Mesangial cell (primary cell): Measurements from ENCODE around the gene CIT. TPM values are rescaled to one million over a fixed set of nuclear protein-coding genes. Genes with fewer than 3 reads are reported as not detected.

Source experiments
- total RNA-seq: library from RNA; depleted of rRNA; stranded (reverse); fragments of >200 nt; gene quantifications from 2 replicates; pipeline ENCODE4 v1.2.3, GENCODE V29; 2015

Gene CIT, protein sequence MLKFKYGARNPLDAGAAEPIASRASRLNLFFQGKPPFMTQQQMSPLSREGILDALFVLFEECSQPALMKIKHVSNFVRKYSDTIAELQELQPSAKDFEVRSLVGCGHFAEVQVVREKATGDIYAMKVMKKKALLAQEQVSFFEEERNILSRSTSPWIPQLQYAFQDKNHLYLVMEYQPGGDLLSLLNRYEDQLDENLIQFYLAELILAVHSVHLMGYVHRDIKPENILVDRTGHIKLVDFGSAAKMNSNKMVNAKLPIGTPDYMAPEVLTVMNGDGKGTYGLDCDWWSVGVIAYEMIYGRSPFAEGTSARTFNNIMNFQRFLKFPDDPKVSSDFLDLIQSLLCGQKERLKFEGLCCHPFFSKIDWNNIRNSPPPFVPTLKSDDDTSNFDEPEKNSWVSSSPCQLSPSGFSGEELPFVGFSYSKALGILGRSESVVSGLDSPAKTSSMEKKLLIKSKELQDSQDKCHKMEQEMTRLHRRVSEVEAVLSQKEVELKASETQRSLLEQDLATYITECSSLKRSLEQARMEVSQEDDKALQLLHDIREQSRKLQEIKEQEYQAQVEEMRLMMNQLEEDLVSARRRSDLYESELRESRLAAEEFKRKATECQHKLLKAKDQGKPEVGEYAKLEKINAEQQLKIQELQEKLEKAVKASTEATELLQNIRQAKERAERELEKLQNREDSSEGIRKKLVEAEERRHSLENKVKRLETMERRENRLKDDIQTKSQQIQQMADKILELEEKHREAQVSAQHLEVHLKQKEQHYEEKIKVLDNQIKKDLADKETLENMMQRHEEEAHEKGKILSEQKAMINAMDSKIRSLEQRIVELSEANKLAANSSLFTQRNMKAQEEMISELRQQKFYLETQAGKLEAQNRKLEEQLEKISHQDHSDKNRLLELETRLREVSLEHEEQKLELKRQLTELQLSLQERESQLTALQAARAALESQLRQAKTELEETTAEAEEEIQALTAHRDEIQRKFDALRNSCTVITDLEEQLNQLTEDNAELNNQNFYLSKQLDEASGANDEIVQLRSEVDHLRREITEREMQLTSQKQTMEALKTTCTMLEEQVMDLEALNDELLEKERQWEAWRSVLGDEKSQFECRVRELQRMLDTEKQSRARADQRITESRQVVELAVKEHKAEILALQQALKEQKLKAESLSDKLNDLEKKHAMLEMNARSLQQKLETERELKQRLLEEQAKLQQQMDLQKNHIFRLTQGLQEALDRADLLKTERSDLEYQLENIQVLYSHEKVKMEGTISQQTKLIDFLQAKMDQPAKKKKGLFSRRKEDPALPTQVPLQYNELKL (N-terminal part only)
- 5.1 and 44.6 TPM in 2 replicates for total RNA-seq

DNA sequence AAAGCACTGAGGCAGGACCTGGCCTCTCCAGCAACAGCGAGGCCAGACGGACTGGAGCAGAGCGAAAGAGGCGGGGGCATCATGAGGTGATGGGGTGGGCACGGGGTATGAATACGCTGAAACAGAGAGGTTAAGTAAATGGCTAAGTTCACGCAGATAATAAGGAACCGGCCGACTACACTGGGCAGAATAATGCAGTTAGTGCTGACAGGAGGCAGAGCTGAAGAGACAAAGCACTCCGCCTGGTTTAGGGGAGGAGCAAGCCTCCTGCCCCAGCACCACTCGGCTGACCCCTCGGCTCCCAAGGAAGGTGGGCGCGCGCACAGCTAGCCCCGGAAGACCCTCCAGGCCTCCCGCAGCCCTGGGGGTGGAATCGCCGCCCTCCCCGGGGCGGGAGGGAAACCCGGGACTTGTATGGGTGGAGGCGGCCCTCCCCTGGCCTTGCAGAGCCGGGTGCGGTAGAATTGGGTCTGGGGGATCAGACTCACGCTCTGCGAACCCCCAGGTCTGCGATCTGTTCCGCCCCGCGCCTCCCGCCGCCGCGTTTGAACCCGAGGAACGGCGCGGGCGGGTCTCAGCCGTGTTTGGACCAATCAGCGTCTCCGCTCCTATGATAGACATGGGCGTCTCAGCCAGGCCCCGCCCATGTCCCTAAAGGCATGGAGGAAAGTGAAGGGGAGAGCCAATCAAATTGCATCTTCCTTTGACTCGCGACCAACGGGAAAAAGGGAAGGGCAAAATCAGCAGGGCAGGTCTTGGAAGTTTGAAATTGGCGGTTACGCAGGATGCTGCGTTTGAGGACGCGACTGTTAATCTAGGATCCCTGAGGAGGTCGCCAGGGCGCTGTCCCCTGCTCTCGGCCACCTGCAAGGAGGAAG is at the start of gene CIT:
TSS of gene CIT (minus strand) at position 560 of the 878 bp plus-strand sequence. CDS start 1,152 bp downstream, outside the sequence.

DNA sequence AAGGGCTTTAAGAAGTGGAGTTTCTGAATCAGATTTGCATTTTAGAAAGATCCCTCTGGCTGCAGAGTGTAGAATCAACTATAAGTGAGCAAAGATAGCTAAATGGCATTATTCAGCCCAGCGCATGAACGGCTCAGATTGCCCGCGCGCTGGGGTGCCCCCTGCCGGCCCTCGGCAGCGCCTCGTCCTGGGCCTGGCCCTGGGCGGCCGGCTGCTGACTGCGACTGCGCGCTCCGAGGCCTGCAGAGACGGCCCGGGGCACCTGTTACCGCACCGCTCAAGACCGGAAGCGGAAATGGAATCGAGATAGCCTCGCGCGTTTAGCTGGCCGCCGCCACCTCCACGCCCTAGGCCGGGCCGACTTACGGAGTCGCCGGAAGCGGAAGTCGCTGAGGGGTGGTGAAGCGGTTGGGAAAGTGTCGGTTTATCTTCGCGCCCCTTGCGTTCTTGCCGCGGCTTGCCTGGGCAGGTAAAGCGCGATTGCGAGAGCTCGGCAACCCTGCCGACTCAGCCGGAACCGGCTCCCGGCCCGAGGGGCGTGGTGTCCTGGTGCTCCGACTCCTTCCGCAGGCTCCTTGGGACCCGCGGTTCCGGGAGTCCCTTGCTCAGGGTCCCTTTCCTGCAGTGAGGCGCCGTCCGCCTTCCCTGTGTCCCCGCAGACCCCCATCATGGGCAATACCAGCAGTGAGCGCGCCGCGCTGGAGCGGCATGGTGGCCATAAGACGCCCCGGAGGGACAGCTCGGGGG is 209.4 kb downstream of the CIT start, which contains the start of gene PRKAB1:
TSS of gene PRKAB1 (plus strand) at position 557 of the 747 bp plus-strand sequence. CDS start at position 669, 112 bp downstream.

Other genes starting within 250 kb of the CIT start
- 15.8 and 36.4 TPM in 2 replicates for gene PRKAB1, start 209.2 kb downstream of the CIT start, total RNA-seq
- 0.65 and 10.4 TPM in 2 replicates for gene BICDL1, start 111.9 kb upstream of the CIT start, total RNA-seq
- gene RAB35, start 239.4 kb upstream of the CIT start, total RNA-seq, result 26.2 and 31.4 TPM in 2 replicates